OCI-LY3 (cell line): Measurements from ENCODE around the gene BMP15.

Experiments used
- H2AFZ ChIP-seq: fragments of 200-600, 300-600 bp; shearing (Covaris generic); 2 replicates; pipeline ENCODE4 v1.6.0; 2014; ENCODE audit warnings: antibody characterized with exemption, low read depth, low read length
- H3K27ac ChIP-seq: fragments of 200-600, 300-600 bp; sonication (generic); 2 replicates; pipeline ENCODE4 v1.5.1; 2014; ENCODE audit warnings: mild to moderate bottlenecking, low read length, moderate library complexity, mixed read lengths
- H3K27me3 ChIP-seq: fragments of 200-600, 300-600 bp; sonication (generic); 2 replicates; pipeline ENCODE4 v1.6.1; 2014; ENCODE audit warnings: low read depth, low read length, mixed read lengths
- H3K36me3 ChIP-seq: fragments of 200-600, 300-600 bp; sonication (generic); replicated peaks from 2 replicates; pipeline ENCODE3; 2014; ENCODE audit warnings: low read depth, low read length, mixed read lengths
- H3K4me1 ChIP-seq: fragments of 300-600, 200-600 bp; sonication (generic); 2 replicates; pipeline ENCODE4 v1.6.1; 2014; ENCODE audit warnings: low read length, mixed read lengths
- H3K4me2 ChIP-seq: fragments of 200-600, 300-600 bp; sonication (generic); 2 replicates; pipeline ENCODE4 v1.6.1; 2014; ENCODE audit warnings: low read length, mixed read lengths
- H3K4me3 ChIP-seq: fragments of 300-600, 200-600 bp; sonication (generic); 2 replicates; pipeline ENCODE4 v1.5.1; 2014; ENCODE audit warnings: antibody characterized with exemption, mild to moderate bottlenecking, low read length, moderate library complexity
- H3K79me2 ChIP-seq: fragments of 300-600, 200-600 bp; shearing (Covaris generic); 2 replicates; pipeline ENCODE4 v1.6.1; 2014; ENCODE audit warnings: mild to moderate bottlenecking, low read length, mixed read lengths
- H3K9ac ChIP-seq: fragments of 300-600, 200-600 bp; shearing (Covaris generic); 2 replicates; pipeline ENCODE4 v1.6.0; 2014; ENCODE audit warnings: mild to moderate bottlenecking, low read length, moderate library complexity
- H3K9me3 ChIP-seq: fragments of 200-600, 300-600 bp; shearing (Covaris generic); 2 replicates; pipeline ENCODE4 v1.6.1; 2014; ENCODE audit warnings: low read length, mixed read lengths; ENCODE audit not compliant: insufficient read depth
- H4K20me1 ChIP-seq: fragments of 200-600, 300-600 bp; sonication (generic); 2 replicates; pipeline ENCODE4 v1.6.1; 2016; ENCODE audit warnings: low read length, mixed read lengths; ENCODE audit not compliant: insufficient read depth
- EZH2phosphoT487 ChIP-seq: fragments of 200-600 bp; shearing (Covaris generic); IDR thresholded peaks from 2 replicates; pipeline ENCODE4 v1.6.1; 2018; ENCODE audit warnings: antibody characterized with exemption, mixed run types, low read depth
- TF ChIP-seq, protein P1 (sequence below): fragments of 200-600, 300-600 bp; sonication (generic); IDR thresholded peaks from 2 replicates; pipeline ENCODE4 v1.5.1; 2014; ENCODE audit warnings: antibody characterized with exemption, low read length, low read depth

The BMP15 gene

DNA sequence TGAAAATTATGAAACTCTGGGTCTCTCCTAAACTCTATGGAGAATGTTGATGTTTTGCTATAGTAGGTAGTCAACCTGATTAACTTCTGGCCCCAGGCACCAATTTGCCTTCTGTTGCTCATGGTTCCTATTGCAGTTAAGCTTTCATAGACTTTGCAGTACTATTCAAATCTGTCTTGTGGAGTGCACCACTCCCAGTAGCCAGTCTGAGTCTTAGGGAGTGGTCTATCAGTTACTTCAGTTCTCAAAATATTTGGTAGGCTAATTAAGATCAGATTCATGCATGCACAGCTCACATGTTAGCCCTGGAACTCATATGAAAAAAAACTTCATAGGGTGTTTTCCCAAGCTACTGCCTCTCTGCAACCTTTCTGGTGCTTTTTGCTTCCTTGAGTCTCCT, 53.3 kb downstream of the BMP15 start:
- Histone ChIP-seq H4K20me1 (no peaks in the 10 kb centered on the region), H3K36me3 (no peaks in the 10 kb centered on the region), H3K79me2 (no peaks in the 10 kb centered on the region), H3K9ac (no peak overlapping the region), H3K4me1 (no peaks in the 10 kb centered on the region), H3K4me3 (no peak overlapping the region), H2AFZ (no peak overlapping the region), H3K4me2 (no peak overlapping the region), H3K9me3 (no peaks in the 10 kb centered on the region), H3K27ac (no peak overlapping the region), H3K27me3 (no peaks in the 10 kb centered on the region)
- TF ChIP-seq, protein P1, sequence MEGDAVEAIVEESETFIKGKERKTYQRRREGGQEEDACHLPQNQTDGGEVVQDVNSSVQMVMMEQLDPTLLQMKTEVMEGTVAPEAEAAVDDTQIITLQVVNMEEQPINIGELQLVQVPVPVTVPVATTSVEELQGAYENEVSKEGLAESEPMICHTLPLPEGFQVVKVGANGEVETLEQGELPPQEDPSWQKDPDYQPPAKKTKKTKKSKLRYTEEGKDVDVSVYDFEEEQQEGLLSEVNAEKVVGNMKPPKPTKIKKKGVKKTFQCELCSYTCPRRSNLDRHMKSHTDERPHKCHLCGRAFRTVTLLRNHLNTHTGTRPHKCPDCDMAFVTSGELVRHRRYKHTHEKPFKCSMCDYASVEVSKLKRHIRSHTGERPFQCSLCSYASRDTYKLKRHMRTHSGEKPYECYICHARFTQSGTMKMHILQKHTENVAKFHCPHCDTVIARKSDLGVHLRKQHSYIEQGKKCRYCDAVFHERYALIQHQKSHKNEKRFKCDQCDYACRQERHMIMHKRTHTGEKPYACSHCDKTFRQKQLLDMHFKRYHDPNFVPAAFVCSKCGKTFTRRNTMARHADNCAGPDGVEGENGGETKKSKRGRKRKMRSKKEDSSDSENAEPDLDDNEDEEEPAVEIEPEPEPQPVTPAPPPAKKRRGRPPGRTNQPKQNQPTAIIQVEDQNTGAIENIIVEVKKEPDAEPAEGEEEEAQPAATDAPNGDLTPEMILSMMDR = no peak
- no peak for TF ChIP-seq EZH2phosphoT487
